Cardiac fibroblast (primary cell): Measurements from ENCODE around the gene KCTD6.

Experiments
- DNase-seq, 2 donors: peaks; one replicate each; pipeline versions ENCODE4 v3.0.0 to v3.0.0-alpha.2; 2010; ENCODE audit warnings: low read depth in 2 of 2
- H3K4me3 ChIP-seq, 2 donors: replicated peaks in 1 of 2; 1 replicate in 1 of 2; 2 replicates in 1 of 2; pipeline ENCODE4 v1.5.1; 2011; ENCODE audit warnings: low read depth in 2 of 2, low read length in 2 of 2, mild to moderate bottlenecking in 2 of 2, moderate library complexity in 1 of 2
- CTCF ChIP-seq: IDR thresholded peaks from one replicate; pipeline ENCODE4 v1.5.1; 2011; ENCODE audit warnings: low read depth, mild to moderate bottlenecking, low read length, inconsistent platforms

Gene KCTD6

GRCh38 chr3:58474348-58474911 is 17.5 kb upstream of the KCTD6 start:
- TF ChIP-seq CTCF: no peak
- H3K4me3 ChIP-seq: no peak overlapping the region
- no peak for DNase-seq

- H3K4me3 ChIP-seq: no peak overlapping the region
- no peak for TF ChIP-seq CTCF
Measured at GRCh38 chr3:58474967-58475578, 16.8 kb upstream of the KCTD6 start.

GRCh38 chr3:58478781-58479180 is 13.1 kb upstream of the KCTD6 start:
- TF ChIP-seq CTCF: no peak
- DNase-seq: no peak
- no peak overlapping the region for H3K4me3 ChIP-seq

More at GRCh38 chr3:58474967-58475578, 16.8 kb upstream of the KCTD6 start:
- DNase-seq: no peak

- TF ChIP-seq CTCF: no peak
- no peak overlapping the region for H3K4me3 ChIP-seq
- no peak for DNase-seq
Measured at GRCh38 chr3:58480309-58480708, 11.6 kb upstream of the KCTD6 start.

- H3K4me3 ChIP-seq: no peak overlapping the region
- DNase-seq: no peak
- TF ChIP-seq CTCF: no peak
Measured at GRCh38 chr3:58482917-58483636, 8.8 kb upstream of the KCTD6 start.

- DNase-seq: no peak
- TF ChIP-seq CTCF: no peak
- H3K4me3 ChIP-seq: no peak overlapping the region
Measured at GRCh38 chr3:58484045-58484721, 7.7 kb upstream of the KCTD6 start.
